ENCODE measurements around the gene TBC1D22B.

DNA sequence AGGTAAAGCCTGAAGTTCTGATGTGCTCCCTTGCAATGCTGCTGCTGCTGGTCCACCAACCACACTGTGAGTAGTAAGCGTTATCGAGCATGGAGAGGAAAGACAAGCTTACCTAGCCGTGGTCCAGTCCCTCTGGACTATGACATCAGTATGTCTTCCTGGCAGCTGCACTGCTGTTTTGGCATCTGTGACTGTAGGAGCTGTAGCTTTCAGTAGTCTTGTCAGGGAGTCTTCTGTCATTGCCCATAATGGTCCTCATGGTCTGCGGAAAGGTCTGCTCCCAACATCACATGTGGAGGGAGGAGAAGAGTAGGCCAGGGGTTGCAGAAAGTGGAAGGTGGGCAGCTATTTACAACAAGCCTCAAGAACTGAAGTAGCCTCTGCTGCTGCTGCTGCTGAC is 27.2 kb downstream of the TBC1D22B start:
- TF ChIP-seq, protein P1, sequence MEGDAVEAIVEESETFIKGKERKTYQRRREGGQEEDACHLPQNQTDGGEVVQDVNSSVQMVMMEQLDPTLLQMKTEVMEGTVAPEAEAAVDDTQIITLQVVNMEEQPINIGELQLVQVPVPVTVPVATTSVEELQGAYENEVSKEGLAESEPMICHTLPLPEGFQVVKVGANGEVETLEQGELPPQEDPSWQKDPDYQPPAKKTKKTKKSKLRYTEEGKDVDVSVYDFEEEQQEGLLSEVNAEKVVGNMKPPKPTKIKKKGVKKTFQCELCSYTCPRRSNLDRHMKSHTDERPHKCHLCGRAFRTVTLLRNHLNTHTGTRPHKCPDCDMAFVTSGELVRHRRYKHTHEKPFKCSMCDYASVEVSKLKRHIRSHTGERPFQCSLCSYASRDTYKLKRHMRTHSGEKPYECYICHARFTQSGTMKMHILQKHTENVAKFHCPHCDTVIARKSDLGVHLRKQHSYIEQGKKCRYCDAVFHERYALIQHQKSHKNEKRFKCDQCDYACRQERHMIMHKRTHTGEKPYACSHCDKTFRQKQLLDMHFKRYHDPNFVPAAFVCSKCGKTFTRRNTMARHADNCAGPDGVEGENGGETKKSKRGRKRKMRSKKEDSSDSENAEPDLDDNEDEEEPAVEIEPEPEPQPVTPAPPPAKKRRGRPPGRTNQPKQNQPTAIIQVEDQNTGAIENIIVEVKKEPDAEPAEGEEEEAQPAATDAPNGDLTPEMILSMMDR (CRISPR knock-in tag; IDR thresholded peaks at IDR 0.05), result no peak
- no peak for TF ChIP-seq YY1 (IDR thresholded peaks at IDR 0.05; ENCODE audit: insufficient read depth, insufficient replicate concordance, low read depth, low read length)
- TF ChIP-seq ZNF230 (CRISPR knock-in tag; IDR thresholded peaks at IDR 0.05), result no peak
- TF ChIP-seq HDAC2 (CRISPR knock-in tag; IDR thresholded peaks at IDR 0.05), result no peak
- no peak for TF ChIP-seq ZNF607 (CRISPR knock-in tag; IDR thresholded peaks at IDR 0.05; ENCODE audit: borderline replicate concordance)
- TF ChIP-seq ZNF264 (CRISPR knock-in tag; IDR thresholded peaks at IDR 0.05), result no peak
- TF ChIP-seq BORCS8-MEF2B (CRISPR knock-in tag; IDR thresholded peaks at IDR 0.05), result no peak
- TF ChIP-seq BHLHE40 (IDR thresholded peaks at IDR 0.05; ENCODE audit: low read length), result no peak
- no peak for TF ChIP-seq EZH2 (conservative IDR thresholded peaks at IDR 0.05; ENCODE audit: low read depth, low read length)
- no peak for TF ChIP-seq MTA1 (CRISPR knock-in tag; IDR thresholded peaks at IDR 0.05; ENCODE audit: borderline replicate concordance)

Data from HepG2 (cell line).